Thyroid gland (tissue), 4 donors: ENCODE data around the gene IL24. TPM values are rescaled to one million over a fixed set of nuclear protein-coding genes. Genes with fewer than 3 reads are reported as not detected.

Experiments used
- DNase-seq, 2 donors: peaks; one replicate each; pipeline ENCODE4 v3.0.0-alpha.2; 2019
- H3K27ac ChIP-seq, 3 donors: fragments of 200-600 bp; sonication (generic); 1 replicate in 2 of 3; 2 replicates in 1 of 3; pipeline ENCODE4 v1.5.1; 2016 to 2019; ENCODE audit warnings: mild to moderate bottlenecking in 1 of 3, moderate library complexity in 1 of 3
- H3K27me3 ChIP-seq: fragments of 200-600 bp; sonication (generic); one replicate; pipeline ENCODE4 v1.5.1; 2019
- H3K36me3 ChIP-seq, 2 donors: fragments of 200-600 bp; sonication (generic); one replicate each; pipeline ENCODE4 v1.5.1; 2016 to 2019
- H3K4me1 ChIP-seq, 2 donors: fragments of 200-600 bp; sonication (generic); one replicate each; pipeline ENCODE4 v1.5.1; 2017 to 2019
- H3K4me3 ChIP-seq, 3 donors: fragments of 200-600 bp; sonication (generic); replicated peaks in 1 of 3; 1 replicate in 2 of 3; 2 replicates in 1 of 3; pipeline ENCODE4 v1.5.1; 2016; ENCODE audit warnings: mild to moderate bottlenecking in 1 of 3
- H3K9me3 ChIP-seq: fragments of 200-600 bp; sonication (generic); one replicate; pipeline ENCODE4 v1.5.1; 2017
- CTCF ChIP-seq, 6 experiments: fragments of 200-600 bp in 3 of 6; fragments of 450-650 bp in 3 of 6; sonication (generic) in 3 of 6; IDR thresholded peaks; one replicate each; pipeline ENCODE4 v1.5.1; 2016 to 2019; ENCODE audit warnings: antibody characterized with exemption in 6 of 6, mild to moderate bottlenecking in 2 of 6, inconsistent platforms in 1 of 6, moderate library complexity in 1 of 6
- POLR2A ChIP-seq, 2 donors: fragments of 450-650 bp; IDR thresholded peaks; one replicate each; pipeline ENCODE4 v1.6.1; 2017; ENCODE audit warnings: antibody characterized with exemption in 2 of 2, mild to moderate bottlenecking in 2 of 2, moderate library complexity in 1 of 2
- WGBS, 2 donors: methylation state at CpG; one replicate each; pipeline ENCODE4 v1.1.5; 2017; 5-methylcytosine and 5-hydroxymethylcytosine counted together
- intact Hi-C: fragments of 100-400 bp; cut with DNase I; formaldehyde crosslinking; loops from one replicate; pipeline ENCODE4 v1.15.1; 2023
- total RNA-seq, 4 donors: library from RNA; depleted of rRNA; stranded (reverse); fragments of >200 nt; gene quantifications; one replicate each; pipeline ENCODE4 v1.2.3, GENCODE V29; 2016

The IL24 gene
- total RNA-seq, 4 donors from 2014 or later: not detected

- Histone ChIP-seq H3K4me3 (no peak overlapping the region), H3K27ac (no peak overlapping the region), H3K27me3 (no peaks in the 10 kb centered on the region), H3K4me1 (peaks cover 0 to 8% of the 10 kb centered on the region in 2 donors), H3K9me3 (no peaks in the 10 kb centered on the region), H3K36me3 (no peaks in the 10 kb centered on the region)
- 40 to 51% methylated on average over 3 of the region's 3 CpGs for WGBS, 2 donors
- intact Hi-C loops: no loop called here
- DNase-seq: peak; percentile 93 to 95
- TF ChIP-seq POLR2A (IDR thresholded peaks at IDR 0.05) (no peak), CTCF (IDR thresholded peaks at IDR 0.05) (no peak)
Observed at GRCh38 chr1:206854401-206855129, 42.7 kb upstream of the IL24 start.

- intact Hi-C loops: no loop called here
- TF ChIP-seq POLR2A (IDR thresholded peaks at IDR 0.05) (no peak), CTCF (IDR thresholded peaks at IDR 0.05) (no peak)
- WGBS, 2 donors: 81 to 82% methylated on average over 2 of the region's 2 CpGs
Observed at GRCh38 chr1:206855859-206856258, 41.4 kb upstream of the IL24 start.

DNA sequence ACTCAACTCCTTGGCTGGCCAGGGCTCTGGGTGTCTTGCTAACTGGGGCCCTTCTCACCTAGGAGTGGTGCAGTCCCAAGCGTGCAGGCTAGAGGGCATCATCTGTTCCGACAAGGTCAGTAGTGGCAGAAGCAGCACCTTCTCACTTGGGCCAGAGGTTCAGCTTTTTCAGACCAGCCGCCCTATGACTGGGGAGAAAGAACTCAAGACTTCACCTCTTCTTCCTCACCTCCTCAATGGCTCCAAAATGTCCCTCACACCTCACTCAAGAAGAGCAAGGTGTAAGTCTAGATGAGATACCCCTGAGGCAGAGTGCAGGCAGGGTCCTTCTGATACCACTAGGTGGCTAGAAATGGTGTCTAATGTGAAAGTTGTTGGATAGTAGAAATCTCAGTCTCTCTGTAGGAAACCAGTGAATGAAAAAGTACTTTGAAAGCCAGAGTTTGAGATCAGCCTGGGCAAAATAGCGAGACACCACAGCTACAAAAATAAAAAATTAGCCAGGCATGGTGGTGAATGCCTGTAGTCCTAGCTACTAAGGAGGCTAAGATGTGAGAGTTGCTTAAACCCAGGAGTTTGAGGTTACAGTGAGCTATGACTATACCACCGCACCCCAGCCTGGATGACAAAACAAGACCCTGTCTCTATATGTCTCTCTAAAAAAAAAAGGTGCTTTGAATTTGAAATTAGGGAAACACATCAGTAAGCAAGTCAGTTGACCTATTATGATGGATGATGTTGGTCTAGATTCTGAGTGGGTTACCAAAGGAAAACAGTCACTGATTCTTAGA is 40.4 kb upstream of the IL24 start:
- H3K36me3 ChIP-seq: no peaks in the 10 kb centered on the region
- DNase-seq: no peak
- WGBS, 2 donors: 93 to 96% methylated on average over 5 of the region's 5 CpGs

More at GRCh38 chr1:206855859-206856258, 41.4 kb upstream of the IL24 start:
- Histone ChIP-seq H3K4me3 (no peak overlapping the region), H3K9me3 (no peaks in the 10 kb centered on the region), H3K27me3 (no peaks in the 10 kb centered on the region), H3K36me3 (no peaks in the 10 kb centered on the region), H3K4me1 (peaks cover 0 to 8% of the 10 kb centered on the region in 2 donors), H3K27ac (no peak overlapping the region)
- DNase-seq: no peak

GRCh38 chr1:206859082-206859521 is 38.1 kb upstream of the IL24 start:
- H3K9me3 ChIP-seq: no peaks in the 10 kb centered on the region
- H3K36me3 ChIP-seq: no peaks in the 10 kb centered on the region
- no peak overlapping the region for H3K27ac ChIP-seq
- whole genome bisulfite sequencing, 2 donors: 71 to 80% methylated on average over 5 of the region's 5 CpGs
- H3K4me3 ChIP-seq: no peak overlapping the region
- no peak for TF ChIP-seq POLR2A (IDR thresholded peaks at IDR 0.05)
- no peak for TF ChIP-seq CTCF (IDR thresholded peaks at IDR 0.05)
- DNase-seq: no peak
- peaks cover 0 to 7% of the 10 kb centered on the region in 2 donors for H3K4me1 ChIP-seq
- no peaks in the 10 kb centered on the region for H3K27me3 ChIP-seq
- intact Hi-C loops: no loop called here

More for the DNA sequence above, 40.4 kb upstream of the IL24 start:
- peaks cover 0 to 8% of the 10 kb centered on the region in 2 donors for H3K4me1 ChIP-seq
- no peaks in the 10 kb centered on the region for H3K27me3 ChIP-seq
- intact Hi-C loops: no loop called here
- no peaks in the 10 kb centered on the region for H3K9me3 ChIP-seq
- TF ChIP-seq CTCF (IDR thresholded peaks at IDR 0.05) (no peak), POLR2A (IDR thresholded peaks at IDR 0.05) (no peak)
- H3K4me3 ChIP-seq: no peak overlapping the region
- H3K27ac ChIP-seq: no peak overlapping the region

GRCh38 chr1:206860165-206860564 is 37.1 kb upstream of the IL24 start:
- intact Hi-C loops: loop anchor here (5.0 kb wide), 1 partner anchor 52 kb away; no protein-coding TSS in a partner anchor
- no peaks in the 10 kb centered on the region for H3K9me3 ChIP-seq
- no peaks in the 10 kb centered on the region for H3K36me3 ChIP-seq
- no peak for TF ChIP-seq POLR2A (IDR thresholded peaks at IDR 0.05)
- TF ChIP-seq CTCF (IDR thresholded peaks at IDR 0.05): no peak
- no peak for DNase-seq
- no peaks in the 10 kb centered on the region for H3K27me3 ChIP-seq
- H3K4me1 ChIP-seq: peaks cover 0 to 2% of the 10 kb centered on the region in 2 donors
- 86 to 94% methylated on average over 4 of the region's 4 CpGs for WGBS, 2 donors
- no peak overlapping the region for H3K4me3 ChIP-seq
- H3K27ac ChIP-seq: no peak overlapping the region
